Fibroblast of lung (primary cell): ENCODE measurements around the gene FYB2.

ENCODE experiments used
- CTCF ChIP-seq, 2 donors: IDR thresholded peaks in 1 of 2; conservative IDR thresholded peaks in 1 of 2; 1 replicate in 1 of 2; 2 replicates in 1 of 2; pipeline ENCODE4 v1.5.1; 2011 to 2012; ENCODE audit warnings: low read length in 2 of 2, control low read depth in 1 of 2, inconsistent platforms in 1 of 2, low read depth in 1 of 2, mild to moderate bottlenecking in 1 of 2
- EZH2 ChIP-seq: IDR thresholded peaks from 2 replicates; pipeline ENCODE4 v1.5.1; 2012; ENCODE audit warnings: low read length, control low read depth, mild to moderate bottlenecking; ENCODE audit errors: missing control alignments

- no peak for TF ChIP-seq CTCF (conservative IDR thresholded peaks at IDR 0.05 in 1 of 2, IDR thresholded peaks at IDR 0.05 in 1 of 2; ENCODE audit: low read depth in 1 of 2, low read length in 2 of 2)
- TF ChIP-seq EZH2: no peak
These were observed 2.2 kb upstream of the FYB2 start for GRCh38 chr1:56821462-56821797.
